ENCODE results near the gene KAZALD1. TPM values are rescaled to one million over a fixed set of nuclear protein-coding genes. Genes with fewer than 3 reads are reported as not detected.
A peak's percentile ranks its signal among the peaks of the same experiment; 100 is the strongest.

KAZALD1 gene
- total RNA-seq, 1 donor from 2014 or later, result 1.3 TPM

GRCh38 chr10:101065481-101066145 lies 3.8 kb downstream of the KAZALD1 start:
- Mint-ChIP-seq H3K4me1 (ENCODE audit: low read depth) (peaks cover 7% of the 10 kb centered on the region), H3K36me3 (ENCODE audit: insufficient read depth) (no peaks in the 10 kb centered on the region), H3K4me3 (ENCODE audit: low read depth) (no peak overlapping the region), H3K9me3 (ENCODE audit: low read depth) (no peaks in the 10 kb centered on the region), H3K27me3 (peaks cover 56% of the 10 kb centered on the region), H3K27ac (no peak overlapping the region)
- TF ChIP-seq, protein P1, sequence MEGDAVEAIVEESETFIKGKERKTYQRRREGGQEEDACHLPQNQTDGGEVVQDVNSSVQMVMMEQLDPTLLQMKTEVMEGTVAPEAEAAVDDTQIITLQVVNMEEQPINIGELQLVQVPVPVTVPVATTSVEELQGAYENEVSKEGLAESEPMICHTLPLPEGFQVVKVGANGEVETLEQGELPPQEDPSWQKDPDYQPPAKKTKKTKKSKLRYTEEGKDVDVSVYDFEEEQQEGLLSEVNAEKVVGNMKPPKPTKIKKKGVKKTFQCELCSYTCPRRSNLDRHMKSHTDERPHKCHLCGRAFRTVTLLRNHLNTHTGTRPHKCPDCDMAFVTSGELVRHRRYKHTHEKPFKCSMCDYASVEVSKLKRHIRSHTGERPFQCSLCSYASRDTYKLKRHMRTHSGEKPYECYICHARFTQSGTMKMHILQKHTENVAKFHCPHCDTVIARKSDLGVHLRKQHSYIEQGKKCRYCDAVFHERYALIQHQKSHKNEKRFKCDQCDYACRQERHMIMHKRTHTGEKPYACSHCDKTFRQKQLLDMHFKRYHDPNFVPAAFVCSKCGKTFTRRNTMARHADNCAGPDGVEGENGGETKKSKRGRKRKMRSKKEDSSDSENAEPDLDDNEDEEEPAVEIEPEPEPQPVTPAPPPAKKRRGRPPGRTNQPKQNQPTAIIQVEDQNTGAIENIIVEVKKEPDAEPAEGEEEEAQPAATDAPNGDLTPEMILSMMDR (IDR thresholded peaks at IDR 0.05; ENCODE audit: unreplicated experiment), result no peak
- no peak for DNase-seq (ENCODE audit: low spot score, unreplicated experiment)

GRCh38 chr10:101066146-101066895 lies 4.5 kb downstream of the KAZALD1 start:
- peaks cover 7% of the 10 kb centered on the region for H3K4me1 Mint-ChIP-seq (ENCODE audit: low read depth)
- no peaks in the 10 kb centered on the region for H3K9me3 Mint-ChIP-seq (ENCODE audit: low read depth)
- H3K27ac Mint-ChIP-seq, result peak overlapping the region; percentile 74
- H3K27me3 Mint-ChIP-seq, result peaks cover 59% of the 10 kb centered on the region
- H3K36me3 Mint-ChIP-seq (ENCODE audit: insufficient read depth), result no peaks in the 10 kb centered on the region
- TF ChIP-seq, protein P1 (IDR thresholded peaks at IDR 0.05; ENCODE audit: unreplicated experiment), result peak; percentile 55
- DNase-seq (ENCODE audit: low spot score, unreplicated experiment), result peak; percentile 37
- H3K4me3 Mint-ChIP-seq (ENCODE audit: low read depth), result peak overlapping the region; percentile 53

DNA sequence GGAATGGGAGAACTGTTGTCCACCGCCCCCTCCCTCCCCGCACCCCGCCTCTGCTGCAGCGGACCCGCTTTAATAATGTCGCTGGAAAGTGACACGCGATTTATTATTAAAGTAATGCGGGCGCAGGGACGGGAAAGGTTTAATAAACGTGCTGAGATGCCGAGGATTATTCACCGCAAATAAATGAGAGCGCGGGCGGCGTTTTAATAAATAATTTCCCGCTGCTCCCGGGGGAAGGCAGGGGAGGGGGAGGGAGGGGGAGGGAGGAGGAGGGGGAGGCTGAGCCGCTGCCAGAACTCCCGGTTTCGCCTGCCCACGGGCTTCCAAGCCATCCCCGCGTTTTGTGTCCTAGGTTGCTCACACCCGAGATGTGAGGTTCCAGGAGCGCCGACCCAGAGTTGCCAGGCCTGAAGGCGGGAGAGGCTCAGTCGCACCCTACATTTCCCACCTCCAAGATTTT lies 5.1 kb downstream of the KAZALD1 start:
- Mint-ChIP-seq H3K27me3 (peaks cover 62% of the 10 kb centered on the region), H3K27ac (peak overlapping the region; percentile 56), H3K4me3 (ENCODE audit: low read depth) (peak overlapping the region; percentile 72), H3K9me3 (ENCODE audit: low read depth) (no peaks in the 10 kb centered on the region), H3K36me3 (ENCODE audit: insufficient read depth) (no peaks in the 10 kb centered on the region), H3K4me1 (ENCODE audit: low read depth) (peaks cover 3% of the 10 kb centered on the region)
- no peak for DNase-seq (ENCODE audit: low spot score, unreplicated experiment)
- TF ChIP-seq, protein P1 (IDR thresholded peaks at IDR 0.05; ENCODE audit: unreplicated experiment), result no peak

GRCh38 chr10:101067356-101068083 lies 5.7 kb downstream of the KAZALD1 start:
- Mint-ChIP-seq H3K27ac (peak overlapping the region; percentile 80), H3K4me1 (ENCODE audit: low read depth) (peaks cover 2% of the 10 kb centered on the region), H3K36me3 (ENCODE audit: insufficient read depth) (no peaks in the 10 kb centered on the region), H3K9me3 (ENCODE audit: low read depth) (no peaks in the 10 kb centered on the region), H3K27me3 (peaks cover 66% of the 10 kb centered on the region), H3K4me3 (ENCODE audit: low read depth) (peak overlapping the region; percentile 72)
- TF ChIP-seq, protein P1 (IDR thresholded peaks at IDR 0.05; ENCODE audit: unreplicated experiment), result peak; percentile 83
- DNase-seq (ENCODE audit: low spot score, unreplicated experiment), result peak; percentile 72

GRCh38 chr10:101069441-101069840 lies 7.7 kb downstream of the KAZALD1 start:
- Mint-ChIP-seq H3K9me3 (ENCODE audit: low read depth) (no peaks in the 10 kb centered on the region), H3K27me3 (peaks cover 70% of the 10 kb centered on the region), H3K27ac (no peak overlapping the region)

More at GRCh38 chr10:101069441-101069840, 7.7 kb downstream of the KAZALD1 start:
- Mint-ChIP-seq H3K36me3 (ENCODE audit: insufficient read depth) (no peaks in the 10 kb centered on the region), H3K4me1 (ENCODE audit: low read depth) (peaks cover 2% of the 10 kb centered on the region), H3K4me3 (ENCODE audit: low read depth) (no peak overlapping the region)
- no peak for DNase-seq (ENCODE audit: low spot score, unreplicated experiment)
- TF ChIP-seq, protein P1 (IDR thresholded peaks at IDR 0.05; ENCODE audit: unreplicated experiment), result no peak

Data from progenitor cell of endocrine pancreas (in vitro differentiated cells).